NCI-H146 treated with DMSO at 0.1 percent for 48 hours (cell line): ENCODE measurements around the gene TRIM44.
A peak's percentile ranks its signal among the peaks of the same experiment; 100 is the strongest.
"Not testable (repeated sequence)": the region's sequence is repeated elsewhere in the genome, so short reads cannot be mapped to it uniquely, and the experiment has no call there.

ENCODE experiments used
- DNase-seq: peaks from one replicate; lab custom pipeline; 2025; ENCODE audit not compliant: unreplicated experiment; lab: John Stamatoyannopoulos, UW

The TRIM44 gene

GRCh38 chr11:35632301-35632700 is 30.3 kb upstream of the TRIM44 start:
- DNase-seq = no peak

- DNase-seq = no peak
Measured at GRCh38 chr11:35633827-35634423, 28.6 kb upstream of the TRIM44 start.

- no peak for DNase-seq
Measured at GRCh38 chr11:35635933-35636332, 26.6 kb upstream of the TRIM44 start.

GRCh38 chr11:35639591-35640179 is 22.9 kb upstream of the TRIM44 start:
- no peak for DNase-seq

GRCh38 chr11:35641171-35641897 is 21.2 kb upstream of the TRIM44 start:
- no peak for DNase-seq

- no peak for DNase-seq
Measured at GRCh38 chr11:35641964-35642363, 20.6 kb upstream of the TRIM44 start.

- peak; percentile 4 for DNase-seq
Measured at GRCh38 chr11:35647421-35648093, 15.0 kb upstream of the TRIM44 start.

GRCh38 chr11:35650006-35650405 is 12.6 kb upstream of the TRIM44 start:
- no peak for DNase-seq

- DNase-seq = no peak
Measured at GRCh38 chr11:35650467-35650866, 12.1 kb upstream of the TRIM44 start.

- DNase-seq = no peak
Measured at GRCh38 chr11:35651263-35651662, 11.3 kb upstream of the TRIM44 start.

GRCh38 chr11:35652786-35653185 is 9.8 kb upstream of the TRIM44 start:
- not testable (repeated sequence) for DNase-seq

- DNase-seq = no peak
Measured at GRCh38 chr11:35654711-35655110, 7.9 kb upstream of the TRIM44 start.

- no peak for DNase-seq
Measured at GRCh38 chr11:35655254-35655653, 7.3 kb upstream of the TRIM44 start.

- no peak for DNase-seq
Measured at GRCh38 chr11:35655856-35656255, 6.7 kb upstream of the TRIM44 start.

GRCh38 chr11:35658020-35658948 is 4.3 kb upstream of the TRIM44 start:
- DNase-seq = no peak

- DNase-seq = no peak
Measured at GRCh38 chr11:35661534-35661933, 1.0 kb upstream of the TRIM44 start.

GRCh38 chr11:35662061-35662648 is 420 bp upstream of the TRIM44 start:
- DNase-seq = peak; percentile 52

- no peak for DNase-seq
Measured at GRCh38 chr11:35663408-35663702, 780 bp downstream of the TRIM44 start.

GRCh38 chr11:35664977-35665441 is 2.4 kb downstream of the TRIM44 start:
- DNase-seq = no peak

- no peak for DNase-seq
Measured at GRCh38 chr11:35667257-35667656, 4.7 kb downstream of the TRIM44 start.
